AG04450 (cell line): ENCODE results near the gene CHRNB1. TPM values are rescaled to one million over a fixed set of nuclear protein-coding genes. Genes with fewer than 3 reads are reported as not detected.

Source experiments
- CTCF ChIA-PET: fragments of 300-600, 350-600 bp; formaldehyde crosslinking; extraction: SDS; loops from one replicate; lab custom pipeline; 2022; ENCODE audit warnings: antibody characterized with exemption, inconsistent platforms; lab: Charles Lee
- POLR2A ChIA-PET: fragments of 350-600 bp; formaldehyde crosslinking; extraction: SDS; loops from one replicate; lab custom pipeline; 2021; ENCODE audit warnings: antibody characterized with exemption, inconsistent platforms; lab: Yijun Ruan, JAX
- DNase-seq: peaks from one replicate; pipeline ENCODE4 v3.0.0-alpha.2; 2011; ENCODE audit warnings: low read depth, low spot score
- H3K27ac ChIP-seq: one replicate; pipeline ENCODE4 v1.5.1; 2012; ENCODE audit warnings: low read depth, low read length, control low read depth
- H3K27me3 ChIP-seq: one replicate; pipeline ENCODE4 v1.6.0; 2012; ENCODE audit warnings: low read length; ENCODE audit not compliant: control insufficient read depth, insufficient read depth
- H3K4me3 ChIP-seq: 2 replicates; pipeline ENCODE4 v1.5.1; 2011; ENCODE audit warnings: mild to moderate bottlenecking, low read depth, low read length, control low read depth
- H3K9me3 ChIP-seq: 2 replicates; pipeline ENCODE4 v1.5.1; 2012; ENCODE audit warnings: low read length; ENCODE audit not compliant: control insufficient read depth, insufficient read depth
- polyA plus RNA-seq: library from polyadenylated mRNA; depleted of rRNA; stranded (reverse); fragments of >200 nt; gene quantifications from 2 replicates; pipeline ENCODE4 v1.2.3, GENCODE V29; 2011
- TF ChIP-seq, protein P1 (sequence below): IDR thresholded peaks from 2 replicates; pipeline ENCODE4 v1.5.1; 2011; ENCODE audit warnings: low read depth, low read length, control low read depth, inconsistent platforms

CHRNB1 gene
- polyA plus RNA-seq, 1 experiment: 6.3 TPM

DNA sequence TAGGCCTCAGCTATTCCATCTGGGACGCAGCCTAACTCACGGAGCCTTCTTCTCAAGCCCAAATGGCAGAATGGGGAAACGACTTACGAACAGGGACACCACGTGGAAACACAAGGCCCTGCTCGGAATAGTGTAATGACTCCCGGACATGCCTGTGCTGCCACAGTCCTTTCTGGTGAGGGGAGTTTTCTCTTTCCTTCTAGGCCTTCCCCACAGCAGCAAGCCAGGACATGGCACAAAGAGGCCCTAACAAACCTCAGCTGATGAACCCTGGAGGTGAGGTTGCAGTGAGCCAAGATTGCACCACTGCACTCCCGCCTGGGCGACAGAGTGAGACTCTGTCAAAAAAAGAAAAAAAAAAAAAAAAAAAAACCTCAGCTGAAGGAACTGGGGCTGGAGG is 19.2 kb downstream of the CHRNB1 start:
- no peak overlapping the region for H3K4me3 ChIP-seq
- H3K27me3 ChIP-seq: no peaks in the 10 kb centered on the region
- H3K27ac ChIP-seq: no peak overlapping the region
- DNase-seq: no peak
- ChIA-PET POLR2A (no interaction called here), CTCF (interaction anchor here (0.6 to 1.0 kb wide), 2 partner anchors 50 to 97 kb away, joined by 3 read pairs; no protein-coding TSS in a partner anchor)
- TF ChIP-seq, protein P1, sequence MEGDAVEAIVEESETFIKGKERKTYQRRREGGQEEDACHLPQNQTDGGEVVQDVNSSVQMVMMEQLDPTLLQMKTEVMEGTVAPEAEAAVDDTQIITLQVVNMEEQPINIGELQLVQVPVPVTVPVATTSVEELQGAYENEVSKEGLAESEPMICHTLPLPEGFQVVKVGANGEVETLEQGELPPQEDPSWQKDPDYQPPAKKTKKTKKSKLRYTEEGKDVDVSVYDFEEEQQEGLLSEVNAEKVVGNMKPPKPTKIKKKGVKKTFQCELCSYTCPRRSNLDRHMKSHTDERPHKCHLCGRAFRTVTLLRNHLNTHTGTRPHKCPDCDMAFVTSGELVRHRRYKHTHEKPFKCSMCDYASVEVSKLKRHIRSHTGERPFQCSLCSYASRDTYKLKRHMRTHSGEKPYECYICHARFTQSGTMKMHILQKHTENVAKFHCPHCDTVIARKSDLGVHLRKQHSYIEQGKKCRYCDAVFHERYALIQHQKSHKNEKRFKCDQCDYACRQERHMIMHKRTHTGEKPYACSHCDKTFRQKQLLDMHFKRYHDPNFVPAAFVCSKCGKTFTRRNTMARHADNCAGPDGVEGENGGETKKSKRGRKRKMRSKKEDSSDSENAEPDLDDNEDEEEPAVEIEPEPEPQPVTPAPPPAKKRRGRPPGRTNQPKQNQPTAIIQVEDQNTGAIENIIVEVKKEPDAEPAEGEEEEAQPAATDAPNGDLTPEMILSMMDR: no peak
- no peaks in the 10 kb centered on the region for H3K9me3 ChIP-seq

DNA sequence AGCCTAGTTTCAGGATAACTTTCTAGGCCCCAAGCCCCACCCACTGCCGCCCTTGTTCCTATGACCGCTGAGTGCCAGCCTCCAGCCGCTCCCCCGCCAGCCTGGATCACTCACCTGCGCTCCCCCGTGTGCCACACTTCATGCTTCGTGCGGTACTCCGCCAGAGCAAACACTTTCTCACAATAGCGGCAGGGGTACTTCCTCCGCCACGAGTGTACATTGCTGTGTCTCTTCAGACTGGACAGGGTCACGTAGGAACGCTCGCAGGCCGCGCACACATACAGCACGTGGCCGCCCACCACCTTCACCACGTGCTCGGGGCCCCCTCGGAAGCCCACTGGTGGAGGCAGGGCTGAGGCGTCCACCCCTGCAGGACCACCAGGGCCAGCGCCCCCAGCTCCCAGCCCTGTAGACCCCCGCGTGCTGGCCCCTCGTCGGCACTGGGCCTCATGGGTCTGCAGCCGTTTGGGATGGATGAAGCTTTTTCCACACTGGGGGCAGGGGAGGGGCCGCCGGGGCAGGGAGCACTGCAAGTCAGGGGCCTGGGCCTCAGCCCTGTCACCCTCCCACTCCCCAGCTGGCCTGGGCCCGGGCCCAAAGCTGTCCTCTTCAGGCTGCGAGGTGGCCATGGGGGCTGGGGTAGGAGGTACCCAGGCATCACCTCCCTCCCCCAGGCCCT is 20.9 kb downstream of the CHRNB1 start:
- POLR2A ChIA-PET: interaction anchor here (0.5 to 1.4 kb wide), 2 partner anchors 12 to 41 kb away, joined by 4 to 5 read pairs; no protein-coding TSS in a partner anchor
- no peaks in the 10 kb centered on the region for H3K9me3 ChIP-seq
- CTCF ChIA-PET: no interaction called here
- H3K4me3 ChIP-seq: no peak overlapping the region
- no peaks in the 10 kb centered on the region for H3K27me3 ChIP-seq
- no peak overlapping the region for H3K27ac ChIP-seq
- no peak for DNase-seq
- TF ChIP-seq, protein P1: no peak

DNA sequence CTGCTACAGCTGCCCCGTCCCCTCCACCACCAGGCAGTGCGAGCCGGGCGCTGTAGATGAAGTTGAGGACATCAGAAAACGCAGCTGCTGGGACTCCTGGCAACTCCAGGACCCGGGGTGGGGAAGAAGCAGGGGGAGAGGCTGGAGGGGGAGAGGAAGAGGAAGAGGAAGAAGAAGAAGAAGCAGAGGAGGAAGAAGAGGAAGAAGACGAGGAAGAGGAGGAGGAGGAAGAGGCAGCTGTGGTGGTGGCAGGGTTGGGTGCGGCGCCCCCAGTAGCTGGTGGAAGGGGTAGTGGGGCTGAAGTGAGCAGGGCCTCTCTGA is 21.4 kb downstream of the CHRNB1 start:
- ChIA-PET POLR2A (interaction anchor here (0.5 to 1.4 kb wide), 5 partner anchors 12 to 546 kb away, joined by 3 to 5 read pairs (median 4); partner anchors contain the start of gene TMEM256), CTCF (no interaction called here)
- Histone ChIP-seq H3K9me3 (no peaks in the 10 kb centered on the region), H3K27me3 (no peaks in the 10 kb centered on the region), H3K4me3 (no peak overlapping the region), H3K27ac (no peak overlapping the region)
- TF ChIP-seq, protein P1: no peak
- DNase-seq: no peak

DNA sequence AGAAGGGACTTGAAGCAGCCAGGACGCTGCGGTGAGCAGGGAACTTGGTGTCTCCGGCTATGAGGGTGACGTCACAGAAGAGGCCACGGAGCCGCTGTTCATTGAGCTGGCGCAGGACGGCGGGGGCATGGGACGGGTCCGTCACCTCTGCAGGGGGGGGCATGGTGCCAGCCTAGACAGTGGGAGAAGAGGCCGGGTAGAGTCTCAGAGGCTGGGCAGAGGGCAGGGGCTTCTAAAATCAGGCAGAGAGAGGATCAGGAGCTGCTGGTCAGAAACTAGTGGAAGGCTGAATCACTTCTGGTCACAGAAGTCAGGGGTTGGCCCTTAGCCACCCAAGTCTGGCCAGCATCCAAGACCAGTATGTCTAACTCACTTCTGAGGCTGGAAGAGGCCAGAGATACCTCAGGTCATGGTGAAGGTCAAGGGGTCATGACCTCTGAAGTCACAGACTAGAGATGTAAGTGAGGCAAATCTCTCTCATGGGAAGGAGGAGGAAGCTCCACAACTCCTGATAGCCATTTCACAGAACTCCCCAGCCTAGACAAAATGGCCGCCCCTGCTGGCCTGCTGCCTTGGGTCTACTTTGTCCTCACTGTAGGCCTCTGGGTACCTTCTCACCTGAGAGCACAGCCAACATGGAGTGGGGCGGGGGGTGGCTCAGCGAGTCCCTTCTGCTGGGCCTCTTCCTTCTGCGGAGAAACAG is 21.9 kb downstream of the CHRNB1 start:
- TF ChIP-seq, protein P1: no peak
- ChIA-PET CTCF (no interaction called here), POLR2A (interaction anchor here (0.5 to 1.4 kb wide), 5 partner anchors 11 to 545 kb away, joined by 3 to 5 read pairs (median 4); partner anchors contain the start of gene TMEM256)
- no peak for DNase-seq
- Histone ChIP-seq H3K9me3 (no peaks in the 10 kb centered on the region), H3K27ac (no peak overlapping the region), H3K27me3 (no peaks in the 10 kb centered on the region), H3K4me3 (no peak overlapping the region)

DNA sequence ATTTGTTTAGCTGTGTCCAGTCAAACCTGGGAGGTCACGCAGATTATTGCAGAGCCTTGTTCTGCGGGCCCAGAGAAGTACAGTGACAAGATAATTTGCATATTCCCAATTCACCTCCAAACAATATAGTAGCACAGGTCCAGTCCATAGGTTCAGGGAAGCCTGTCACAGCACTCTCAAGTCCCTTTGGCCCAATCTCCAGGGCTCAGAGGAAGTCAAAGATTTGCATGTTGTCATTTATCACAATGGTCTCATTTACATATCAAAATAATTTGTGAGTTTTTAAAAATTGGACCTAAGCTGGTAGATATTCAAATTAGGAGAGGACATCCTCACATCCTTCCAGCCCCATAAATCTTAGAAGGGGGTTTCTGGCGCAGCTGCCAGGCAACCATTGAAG is 22.6 kb downstream of the CHRNB1 start:
- Histone ChIP-seq H3K9me3 (no peaks in the 10 kb centered on the region), H3K27me3 (no peaks in the 10 kb centered on the region), H3K27ac (no peak overlapping the region), H3K4me3 (no peak overlapping the region)
- TF ChIP-seq, protein P1: no peak
- DNase-seq: no peak
- CTCF ChIA-PET: no interaction called here
- POLR2A ChIA-PET: interaction anchor here (1.2 to 1.9 kb wide), 3 partner anchors 11 to 63 kb away, joined by 3 to 6 read pairs (median 5); partner anchors contain the start of genes TMEM256 and ZBTB4
